Activated T-cell treated with anti-CD3 and anti-CD28 coated beads, Interleukin-2, amount 50 U/mL, for 48 hours (primary cell): ENCODE measurements around the gene SESN1.
A peak's percentile ranks its signal among the peaks of the same experiment; 100 is the strongest.

Source experiments
- DNase-seq, 2 experiments: peaks; one replicate each; pipeline ENCODE4 v3.0.0-alpha.2; 2020

SESN1 gene

GRCh38 chr6:109024368-109024767 lies 70.3 kb downstream of the SESN1 start:
- no peak for DNase-seq

- DNase-seq: no peak
Observed at GRCh38 chr6:109023356-109023925, 71.2 kb downstream of the SESN1 start.

- no peak for DNase-seq
Observed at GRCh38 chr6:109021870-109022269, 72.8 kb downstream of the SESN1 start.

- DNase-seq: no peak
Observed at GRCh38 chr6:109019911-109020310, 74.7 kb downstream of the SESN1 start.

GRCh38 chr6:109015176-109015575 lies 79.5 kb downstream of the SESN1 start:
- DNase-seq: no peak

- no peak for DNase-seq
Observed at GRCh38 chr6:109014606-109015005, 80.0 kb downstream of the SESN1 start.

- DNase-seq: no peak
Observed at GRCh38 chr6:109013656-109014305, 80.9 kb downstream of the SESN1 start.

GRCh38 chr6:109010705-109011102 lies 83.9 kb downstream of the SESN1 start:
- DNase-seq: no peak

GRCh38 chr6:109009962-109010704 lies 84.5 kb downstream of the SESN1 start:
- DNase-seq: no peak

GRCh38 chr6:109009236-109009961 lies 85.2 kb downstream of the SESN1 start:
- DNase-seq: peak; percentile 92 to 94

GRCh38 chr6:109008537-109009235 lies 86.0 kb downstream of the SESN1 start:
- peak; percentile 44 to 51 for DNase-seq

- DNase-seq: no peak
Observed at GRCh38 chr6:109008054-109008453, 86.6 kb downstream of the SESN1 start.

- DNase-seq: no peak
Observed at GRCh38 chr6:109007521-109007920, 87.1 kb downstream of the SESN1 start.

- DNase-seq: no peak
Observed at GRCh38 chr6:109006818-109007217, 87.8 kb downstream of the SESN1 start.

GRCh38 chr6:109002882-109003281 lies 91.8 kb downstream of the SESN1 start:
- no peak for DNase-seq

- no peak for DNase-seq
Observed at GRCh38 chr6:109002051-109002697, 92.5 kb downstream of the SESN1 start.

GRCh38 chr6:109001291-109001894 lies 93.3 kb downstream of the SESN1 start:
- no peak for DNase-seq

- DNase-seq: no peak
Observed at GRCh38 chr6:109000289-109000688, 94.4 kb downstream of the SESN1 start.

- no peak for DNase-seq
Observed at GRCh38 chr6:108999428-108999827, 95.2 kb downstream of the SESN1 start.

GRCh38 chr6:108998485-108998884 lies 96.2 kb downstream of the SESN1 start:
- no peak for DNase-seq

- no peak for DNase-seq
Observed at GRCh38 chr6:108996208-108996607, 98.4 kb downstream of the SESN1 start.

- no peak for DNase-seq
Observed at GRCh38 chr6:108995296-108995695, 99.3 kb downstream of the SESN1 start.
